ENCODE results near the gene CYP2E1.

- TF ChIP-seq CTCF (IDR thresholded peaks at IDR 0.05) (no peak), ZFX (IDR thresholded peaks at IDR 0.05; ENCODE audit: borderline replicate concordance) (no peak)
These were observed 40.0 kb downstream of the CYP2E1 start for GRCh38 chr10:133567119-133567518.
